Activated CD4-positive, alpha-beta T cell treated with anti-CD3 and anti-CD28 coated beads, Interleukin-2, amount 10 ng/mL, durations not matched to agents 7 days and 5 days (primary cell): ENCODE measurements around the gene ATP9B. TPM values are rescaled to one million over a fixed set of nuclear protein-coding genes. Genes with fewer than 3 reads are reported as not detected.
A peak's percentile ranks its signal among the peaks of the same experiment; 100 is the strongest.
"Not testable (repeated sequence)": the region's sequence is repeated elsewhere in the genome, so short reads cannot be mapped to it uniquely, and the experiment has no call there.

Experiments
- CTCF ChIA-PET: fragments of 350-600 bp; sonication (Branson Sonifier 250); formaldehyde crosslinking; loops from one replicate; lab custom pipeline; 2021; ENCODE audit warnings: antibody characterized with exemption; lab: Charles Lee
- POLR2A ChIA-PET: fragments of 350-600 bp; sonication (Branson Sonifier 250); formaldehyde crosslinking; loops from one replicate; lab custom pipeline; 2021; ENCODE audit warnings: antibody characterized with exemption; lab: Charles Lee
- DNase-seq: peaks from one replicate; pipeline ENCODE4 v3.0.0-alpha.2; 2020
- H3K27ac Mint-ChIP-seq: one replicate; pipeline ENCODE4 v1.8.0; 2021; ENCODE audit warnings: mild to moderate bottlenecking, moderate library complexity, mixed read lengths
- H3K27me3 Mint-ChIP-seq: one replicate; pipeline ENCODE4 v1.8.0; 2021; ENCODE audit warnings: mixed read lengths
- H3K36me3 Mint-ChIP-seq: one replicate; pipeline ENCODE4 v1.8.0; 2021; ENCODE audit warnings: low read depth, mixed read lengths
- H3K4me1 Mint-ChIP-seq: one replicate; pipeline ENCODE4 v1.8.0; 2021; ENCODE audit warnings: mixed read lengths
- H3K4me3 Mint-ChIP-seq: one replicate; pipeline ENCODE4 v1.8.0; 2021; ENCODE audit warnings: mild to moderate bottlenecking, moderate library complexity, mixed read lengths
- H3K9me3 Mint-ChIP-seq: one replicate; pipeline ENCODE4 v1.8.0; 2021; ENCODE audit warnings: mixed read lengths
- total RNA-seq, 2 experiments: library from RNA; stranded (reverse); gene quantifications; one replicate each; pipeline ENCODE4 v1.2.3, GENCODE V29; 2021

Gene ATP9B
- total RNA-seq, 2 experiments from 2014 or later = 29.8 to 30.5 TPM

GRCh38 chr18:79375441-79376154 lies 306.4 kb downstream of the ATP9B start:
- CTCF ChIA-PET = interaction anchor here (0.6 to 6.4 kb wide), 4 partner anchors 9 to 285 kb away, joined by 3 to 41 read pairs (median 4); no protein-coding TSS in a partner anchor
- DNase-seq = no peak
- H3K27me3 Mint-ChIP-seq = no peaks in the 10 kb centered on the region
- H3K27ac Mint-ChIP-seq = no peak overlapping the region
- POLR2A ChIA-PET = no interaction called here
- no peaks in the 10 kb centered on the region for H3K9me3 Mint-ChIP-seq
- H3K36me3 Mint-ChIP-seq = peaks cover 10% of the 10 kb centered on the region
- peaks cover 19% of the 10 kb centered on the region for H3K4me1 Mint-ChIP-seq
- H3K4me3 Mint-ChIP-seq = no peak overlapping the region

DNA sequence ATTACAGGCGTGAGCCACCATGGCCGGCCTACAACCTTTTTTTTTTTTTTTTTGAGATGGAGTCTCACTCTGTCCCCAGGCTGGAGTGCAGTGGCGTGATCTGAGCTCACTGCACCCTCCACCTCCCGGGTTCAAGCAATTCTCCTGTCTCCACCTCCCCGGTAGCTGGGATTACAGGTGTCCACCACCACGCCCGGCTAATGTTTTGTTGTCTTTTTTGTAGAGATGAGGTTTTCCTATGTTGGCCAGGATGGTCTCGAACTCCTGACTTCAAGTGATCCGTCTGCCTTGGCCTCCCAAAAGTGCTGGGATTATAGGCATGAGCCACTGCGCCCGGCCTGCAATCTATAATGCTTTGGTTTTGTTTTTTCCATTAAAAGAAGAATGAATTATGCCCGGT lies 307.5 kb downstream of the ATP9B start:
- H3K4me1 Mint-ChIP-seq, H3K36me3 Mint-ChIP-seq, DNase-seq, POLR2A ChIA-PET, H3K9me3 Mint-ChIP-seq, H3K4me3 Mint-ChIP-seq, H3K27me3 Mint-ChIP-seq: not testable (repeated sequence)
- CTCF ChIA-PET = interaction anchor here (0.7 to 6.4 kb wide), 4 partner anchors 8 to 267 kb away, joined by 3 to 41 read pairs (median 4); no protein-coding TSS in a partner anchor
- peak overlapping the region; percentile 36 for H3K27ac Mint-ChIP-seq

GRCh38 chr18:79377187-79377891 lies 308.1 kb downstream of the ATP9B start:
- POLR2A ChIA-PET = no interaction called here
- no peak for DNase-seq

DNA sequence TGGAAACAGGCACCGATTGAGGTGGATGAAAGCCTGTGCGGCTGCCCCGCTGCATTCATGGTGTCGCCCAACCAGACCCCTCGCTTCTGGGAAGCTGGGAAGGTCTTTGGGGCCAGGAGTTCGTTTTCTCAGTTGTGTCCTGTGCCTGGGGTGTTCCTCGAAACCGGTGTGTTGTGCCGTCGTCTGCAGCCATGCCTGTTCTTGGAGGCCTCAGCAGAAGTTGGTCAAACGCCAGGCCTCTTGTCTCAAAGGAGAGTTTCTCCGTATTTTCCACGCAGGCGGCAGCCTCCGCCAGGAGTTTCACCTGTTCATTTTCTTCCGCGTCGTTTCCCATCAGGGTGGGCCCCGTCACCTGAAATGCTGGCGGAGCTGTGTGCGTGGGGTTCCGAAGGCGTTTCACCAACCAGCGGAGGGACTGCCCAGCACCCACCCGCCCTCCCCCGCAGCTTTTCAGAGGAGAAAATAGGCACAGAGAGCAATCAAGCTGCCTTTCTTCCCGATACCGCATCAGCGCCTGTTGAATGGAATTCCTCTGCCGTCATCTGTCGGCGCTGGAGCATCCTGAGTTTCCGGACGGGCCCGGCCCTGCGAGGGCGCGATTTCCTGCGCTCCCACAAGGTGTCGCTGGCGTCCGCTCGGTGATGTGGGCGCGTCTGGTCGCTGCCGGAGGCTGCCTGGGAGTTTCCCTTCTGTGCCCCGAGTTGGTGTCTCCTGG lies 309.5 kb downstream of the ATP9B start:
- Mint-ChIP-seq H3K36me3 (peaks cover 10% of the 10 kb centered on the region), H3K4me3 (no peak overlapping the region), H3K4me1 (peaks cover 7% of the 10 kb centered on the region), H3K27ac (no peak overlapping the region), H3K9me3 (no peaks in the 10 kb centered on the region), H3K27me3 (no peaks in the 10 kb centered on the region)
- ChIA-PET CTCF (interaction anchor here (1.0 to 6.4 kb wide), 10 partner anchors 9 to 528 kb away, joined by 3 to 41 read pairs (median 4); no protein-coding TSS in a partner anchor), POLR2A (interaction anchor here (0.7 kb wide), 1 partner anchor 19 kb away, joined by 3 read pairs; no protein-coding TSS in a partner anchor)
- peak; percentile 79 for DNase-seq

More at GRCh38 chr18:79377187-79377891, 308.1 kb downstream of the ATP9B start:
- H3K27ac Mint-ChIP-seq = no peak overlapping the region
- no peaks in the 10 kb centered on the region for H3K9me3 Mint-ChIP-seq
- H3K4me3 Mint-ChIP-seq = no peak overlapping the region
- no peaks in the 10 kb centered on the region for H3K27me3 Mint-ChIP-seq
- H3K4me1 Mint-ChIP-seq = peaks cover 7% of the 10 kb centered on the region
- peaks cover 10% of the 10 kb centered on the region for H3K36me3 Mint-ChIP-seq
- CTCF ChIA-PET = interaction anchor here (0.7 to 6.4 kb wide), 4 partner anchors 9 to 266 kb away, joined by 3 to 41 read pairs (median 4); no protein-coding TSS in a partner anchor

DNA sequence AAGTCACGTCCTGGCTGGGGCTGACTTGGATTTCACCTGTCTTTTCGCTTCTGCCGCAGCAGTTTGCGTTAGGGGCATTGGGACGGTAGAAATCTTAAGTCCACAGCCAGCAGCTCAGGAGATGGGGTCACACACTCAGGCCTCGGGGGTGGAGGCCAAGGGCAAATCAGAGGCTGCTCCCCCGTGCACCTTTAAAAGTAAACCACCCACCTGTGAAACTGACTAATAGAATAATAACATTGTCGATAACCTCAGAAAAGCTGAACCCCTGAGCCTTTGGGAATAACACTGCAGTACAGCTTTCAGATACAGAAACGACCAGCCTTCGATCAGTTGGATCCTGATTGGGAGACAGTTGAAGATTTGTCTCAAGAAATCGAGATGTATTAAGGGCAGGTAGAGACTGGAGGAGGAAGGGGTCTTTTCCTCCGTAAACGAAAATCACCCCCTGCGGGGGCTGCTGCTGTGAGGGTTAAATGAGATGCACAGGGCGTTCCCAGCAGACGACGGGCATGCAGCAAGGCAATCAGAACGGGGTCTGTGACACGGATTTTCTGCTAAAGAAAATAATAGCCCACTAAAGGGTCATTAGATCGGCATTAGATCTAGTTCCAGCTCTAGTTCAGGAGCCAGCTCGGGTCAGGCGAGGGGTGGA lies 310.2 kb downstream of the ATP9B start:
- CTCF ChIA-PET = interaction anchor here (0.6 to 6.4 kb wide), 14 partner anchors 8 to 727 kb away, joined by 3 to 41 read pairs (median 4); no protein-coding TSS in a partner anchor
- POLR2A ChIA-PET = interaction anchor here (0.7 kb wide), 1 partner anchor 19 kb away, joined by 3 read pairs; no protein-coding TSS in a partner anchor
- H3K4me3 Mint-ChIP-seq = no peak overlapping the region
- no peak for DNase-seq
- H3K27me3 Mint-ChIP-seq = no peaks in the 10 kb centered on the region
- H3K9me3 Mint-ChIP-seq = no peaks in the 10 kb centered on the region
- peaks cover 7% of the 10 kb centered on the region for H3K4me1 Mint-ChIP-seq
- H3K36me3 Mint-ChIP-seq = peaks cover 10% of the 10 kb centered on the region
- no peak overlapping the region for H3K27ac Mint-ChIP-seq

- H3K27me3 Mint-ChIP-seq = no peaks in the 10 kb centered on the region
- DNase-seq = no peak
- POLR2A ChIA-PET = interaction anchor here (0.6 kb wide), 1 partner anchor 760 kb away, joined by 4 read pairs; no protein-coding TSS in a partner anchor
- H3K4me3 Mint-ChIP-seq = no peak overlapping the region
- CTCF ChIA-PET = interaction anchor here (0.6 to 6.4 kb wide), 15 partner anchors 11 to 726 kb away, joined by 3 to 41 read pairs (median 4); no protein-coding TSS in a partner anchor
- peaks cover 10% of the 10 kb centered on the region for H3K36me3 Mint-ChIP-seq
- no peaks in the 10 kb centered on the region for H3K9me3 Mint-ChIP-seq
- peaks cover 7% of the 10 kb centered on the region for H3K4me1 Mint-ChIP-seq
- no peak overlapping the region for H3K27ac Mint-ChIP-seq
These were observed 311.0 kb downstream of the ATP9B start for GRCh38 chr18:79379931-79380815.

- ChIA-PET POLR2A (interaction anchor here (0.6 kb wide), 1 partner anchor 759 kb away, joined by 4 read pairs; no protein-coding TSS in a partner anchor), CTCF (interaction anchor here (0.8 to 6.4 kb wide), 9 partner anchors 10 to 308 kb away, joined by 3 to 41 read pairs (median 8); no protein-coding TSS in a partner anchor)
- no peaks in the 10 kb centered on the region for H3K9me3 Mint-ChIP-seq
- peaks cover 7% of the 10 kb centered on the region for H3K4me1 Mint-ChIP-seq
- H3K4me3 Mint-ChIP-seq = no peak overlapping the region
- no peak overlapping the region for H3K27ac Mint-ChIP-seq
- peaks cover 10% of the 10 kb centered on the region for H3K36me3 Mint-ChIP-seq
- H3K27me3 Mint-ChIP-seq = no peaks in the 10 kb centered on the region
- DNase-seq = peak; percentile 69
These were observed 311.9 kb downstream of the ATP9B start for GRCh38 chr18:79380816-79381806.

DNA sequence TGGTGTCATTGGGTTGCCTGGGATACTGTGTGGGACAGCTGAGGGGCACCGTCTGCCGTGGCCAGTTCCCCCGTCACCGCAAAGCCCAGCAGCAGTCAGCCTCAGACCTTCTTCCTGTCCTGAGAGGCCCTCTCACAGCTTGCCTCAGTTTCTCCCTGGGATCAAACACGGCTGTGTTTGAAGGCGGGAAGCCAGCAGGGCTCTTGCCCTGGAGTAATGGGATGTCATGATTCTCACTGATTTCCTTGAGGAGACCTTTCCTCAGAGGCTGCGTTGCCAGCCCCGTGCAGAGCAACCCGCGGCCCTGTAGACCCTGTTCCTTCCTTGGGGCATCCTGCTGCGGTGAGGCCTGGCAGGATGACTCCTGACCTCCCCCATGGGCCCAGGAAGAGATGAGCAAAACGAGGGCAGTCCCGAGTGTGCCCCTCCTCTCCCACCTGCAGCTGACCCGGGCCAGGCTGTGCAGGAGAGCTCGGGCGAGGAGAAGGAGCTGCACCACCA lies 312.7 kb downstream of the ATP9B start:
- POLR2A ChIA-PET = no interaction called here

DNA sequence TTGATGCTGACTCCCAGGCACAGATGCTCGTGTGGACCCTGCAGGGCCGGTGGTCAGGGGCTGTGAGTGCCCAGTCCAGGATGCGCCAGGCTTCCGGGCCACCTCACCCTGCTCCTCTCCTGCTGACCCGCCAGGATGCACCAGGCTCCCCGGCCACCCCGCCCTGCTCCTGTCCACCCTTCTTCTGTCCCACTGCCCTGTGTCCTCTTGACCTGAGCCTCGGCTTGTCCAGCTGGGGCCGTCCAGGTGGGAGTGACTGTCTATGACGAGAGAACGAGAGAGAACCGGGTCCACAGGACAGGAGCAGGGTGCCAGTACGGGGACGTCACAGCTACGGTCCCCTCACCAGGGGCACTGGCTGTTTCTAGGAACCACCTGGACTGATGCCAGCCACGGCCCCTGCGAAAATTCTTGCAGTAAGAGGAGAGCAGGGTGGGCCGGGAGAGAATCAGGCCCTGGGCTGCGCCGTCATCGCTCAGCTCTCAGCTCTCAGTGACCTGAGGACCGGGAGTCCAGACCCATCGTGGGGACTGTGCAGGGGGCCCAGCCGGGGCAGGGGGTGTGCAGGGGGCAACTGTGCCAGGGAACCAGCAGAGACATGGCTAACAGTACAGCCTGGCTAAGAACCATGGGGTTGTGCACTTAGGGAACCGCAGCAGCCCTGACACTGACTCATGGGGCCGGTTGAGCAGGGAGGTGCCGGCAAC lies 313.6 kb downstream of the ATP9B start:
- DNase-seq = no peak
- CTCF ChIA-PET = interaction anchor here (0.5 to 2.1 kb wide), 3 partner anchors 22 to 727 kb away, joined by 4 read pairs; no protein-coding TSS in a partner anchor
- Mint-ChIP-seq H3K9me3 (no peaks in the 10 kb centered on the region), H3K27me3 (peaks cover 2% of the 10 kb centered on the region), H3K36me3 (peaks cover 10% of the 10 kb centered on the region), H3K4me3 (no peak overlapping the region), H3K4me1 (peaks cover 10% of the 10 kb centered on the region), H3K27ac (no peak overlapping the region)
- POLR2A ChIA-PET = interaction anchor here (0.6 kb wide), 1 partner anchor 231 kb away, joined by 4 read pairs; no protein-coding TSS in a partner anchor

More for the DNA sequence above, 312.7 kb downstream of the ATP9B start:
- CTCF ChIA-PET = interaction anchor here (2.3 to 6.4 kb wide), 4 partner anchors 134 to 260 kb away, joined by 7 to 41 read pairs (median 10); no protein-coding TSS in a partner anchor
- DNase-seq = no peak
- no peaks in the 10 kb centered on the region for H3K27me3 Mint-ChIP-seq
- no peaks in the 10 kb centered on the region for H3K9me3 Mint-ChIP-seq
- peaks cover 7% of the 10 kb centered on the region for H3K4me1 Mint-ChIP-seq
- H3K36me3 Mint-ChIP-seq = peaks cover 10% of the 10 kb centered on the region
- H3K27ac Mint-ChIP-seq = no peak overlapping the region
- no peak overlapping the region for H3K4me3 Mint-ChIP-seq
